Retinal pigment epithelial cell (primary cell): Measurements from ENCODE around the gene C1orf174.
A peak's percentile ranks its signal among the peaks of the same experiment; 100 is the strongest.

Source experiments
- DNase-seq: peaks from one replicate; pipeline ENCODE4 v3.0.0-alpha.2; 2010; ENCODE audit warnings: low read depth
- H3K4me3 ChIP-seq: 2 replicates; pipeline ENCODE4 v1.5.1; 2011; ENCODE audit warnings: mild to moderate bottlenecking, low read length, control low read depth, moderate library complexity
- CTCF ChIP-seq: conservative IDR thresholded peaks from 2 replicates; pipeline ENCODE4 v1.5.1; 2011; ENCODE audit warnings: low read depth, low read length, control low read depth, inconsistent platforms

The C1orf174 gene

DNA sequence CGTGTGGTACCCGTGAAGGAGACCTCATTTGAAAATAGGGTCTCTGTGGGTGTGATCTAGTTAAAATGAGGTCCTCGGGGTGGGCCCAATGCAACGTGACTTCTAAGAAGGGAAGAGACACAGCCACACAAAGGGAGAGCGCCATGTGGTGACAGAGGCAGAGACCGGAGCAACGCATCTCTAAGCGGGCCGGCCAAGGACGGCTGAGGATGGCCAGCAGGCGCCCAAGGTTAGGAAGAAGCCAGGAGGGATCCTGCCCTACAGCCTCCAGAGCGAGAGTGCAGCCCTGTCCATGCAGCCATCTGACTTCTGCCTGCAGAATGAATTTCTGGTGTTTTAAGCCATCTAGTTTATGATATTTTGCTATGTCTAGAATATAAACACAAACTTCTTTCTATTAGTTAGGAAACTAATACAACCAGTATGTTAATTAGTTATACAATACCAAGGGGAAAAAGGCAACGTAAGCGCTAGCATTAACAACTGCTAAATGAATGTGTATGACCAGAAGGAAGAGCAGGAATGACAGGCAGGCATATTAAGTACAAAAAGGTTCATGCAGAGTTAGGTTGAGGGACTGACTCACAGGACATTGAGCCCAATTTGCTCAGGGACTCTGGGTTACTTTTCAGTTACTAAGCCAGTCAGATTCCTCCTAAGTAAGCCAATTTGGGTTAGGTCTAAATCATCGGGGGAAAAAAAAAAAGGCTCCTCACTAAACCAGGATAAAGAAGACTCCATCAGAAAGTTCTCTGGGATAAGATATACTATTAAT lies 47.2 kb downstream of the C1orf174 start:
- no peak overlapping the region for H3K4me3 ChIP-seq
- no peak for DNase-seq
- no peak for TF ChIP-seq CTCF

- TF ChIP-seq CTCF = no peak
- H3K4me3 ChIP-seq = no peak overlapping the region
Measured at GRCh38 chr1:3852091-3852490, 48.0 kb downstream of the C1orf174 start.

GRCh38 chr1:3851292-3851691 lies 48.8 kb downstream of the C1orf174 start:
- no peak overlapping the region for H3K4me3 ChIP-seq
- TF ChIP-seq CTCF = no peak
- DNase-seq = no peak

More at GRCh38 chr1:3852091-3852490, 48.0 kb downstream of the C1orf174 start:
- DNase-seq = no peak

- no peak for TF ChIP-seq CTCF
- no peak overlapping the region for H3K4me3 ChIP-seq
- no peak for DNase-seq
Measured at GRCh38 chr1:3850857-3851256, 49.2 kb downstream of the C1orf174 start.

DNA sequence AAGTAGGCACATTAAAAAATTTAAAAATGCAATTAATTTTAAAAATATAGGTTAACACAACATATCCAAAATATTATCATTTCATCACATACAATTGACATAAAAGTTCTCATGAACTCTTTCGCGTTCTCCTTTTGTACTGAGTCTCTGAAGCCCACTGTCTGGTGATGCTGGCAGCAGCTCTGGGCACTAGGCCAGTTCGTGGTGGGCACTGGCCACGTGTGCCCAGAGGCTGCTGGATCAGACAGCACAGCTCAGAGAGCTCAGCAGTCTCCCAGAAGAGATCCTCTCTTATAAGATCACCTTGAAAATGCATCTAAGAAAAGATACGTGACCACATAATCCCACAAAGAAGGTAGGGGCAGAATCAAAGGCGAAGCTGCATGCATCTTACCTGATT lies 53.0 kb downstream of the C1orf174 start:
- no peak for DNase-seq
- TF ChIP-seq CTCF = no peak
- no peak overlapping the region for H3K4me3 ChIP-seq

DNA sequence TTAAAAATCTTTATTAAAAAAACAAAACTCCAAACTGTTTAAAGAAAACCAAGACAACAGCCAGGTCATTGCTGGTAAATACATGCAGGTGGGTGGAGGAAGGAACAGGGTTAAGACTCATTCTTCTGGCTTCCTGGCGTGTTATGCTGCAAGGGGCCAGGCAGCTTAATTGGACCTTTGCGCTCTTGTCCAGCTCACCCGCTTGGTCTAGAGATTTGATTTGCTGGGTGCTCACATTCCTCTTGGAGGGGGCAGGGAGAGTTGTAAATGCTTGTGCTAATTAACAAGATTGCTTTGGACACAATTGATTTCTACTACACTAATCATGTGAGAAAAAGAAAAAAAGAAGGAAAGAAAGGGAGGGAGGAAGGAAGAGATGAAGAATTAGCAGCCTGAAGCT lies 53.5 kb downstream of the C1orf174 start:
- H3K4me3 ChIP-seq = no peak overlapping the region
- DNase-seq = peak; percentile 80
- TF ChIP-seq CTCF = no peak

DNA sequence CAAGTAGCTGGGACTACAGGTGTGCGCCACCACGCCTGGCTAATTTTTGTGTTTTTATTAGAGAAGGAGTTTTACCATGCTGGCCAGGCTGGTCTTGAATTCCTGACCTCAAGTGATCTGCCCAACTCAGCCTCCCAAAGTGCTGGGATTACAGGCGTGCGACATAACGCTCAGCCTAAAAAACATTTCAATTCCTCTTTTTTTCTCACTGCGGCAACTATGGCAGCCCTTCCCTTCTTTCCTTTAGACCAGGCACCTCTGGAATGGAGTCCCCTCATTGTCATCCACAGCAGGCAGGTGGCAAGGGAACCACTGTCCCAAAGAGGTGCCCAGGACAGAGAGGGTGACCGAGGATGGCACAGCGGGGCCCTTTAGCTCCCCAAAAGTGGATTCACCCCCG lies 57.2 kb downstream of the C1orf174 start:
- H3K4me3 ChIP-seq = no peak overlapping the region
- DNase-seq = no peak
- no peak for TF ChIP-seq CTCF
